ENCODE measurements around the gene WIPF3. TPM values are rescaled to one million over a fixed set of nuclear protein-coding genes. Genes with fewer than 3 reads are reported as not detected.

The WIPF3 gene
- total RNA-seq, 1 experiment from 2014 or later, result 11.6 TPM

DNA sequence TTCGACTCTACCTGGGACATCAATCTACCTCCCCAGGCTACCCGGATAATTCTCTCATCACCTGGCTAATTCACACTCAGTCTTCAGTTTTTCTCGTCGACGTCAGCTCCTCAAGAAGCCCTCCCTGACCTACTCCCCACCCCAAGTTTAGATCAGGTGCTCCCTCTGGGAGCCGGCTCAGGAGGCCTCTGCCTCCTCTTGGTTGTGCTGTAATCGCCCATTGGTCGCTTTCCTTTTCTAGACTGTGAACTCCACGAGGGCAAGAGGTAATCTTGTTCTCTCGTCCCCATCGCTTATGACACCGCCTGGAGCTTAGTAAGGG is 461 bp upstream of the WIPF3 start:
- no peak overlapping the region for H3K27ac ChIP-seq (ENCODE audit: insufficient read length, low read depth, low read length)
- Mint-ChIP-seq H3K27me3 (ENCODE audit: low read depth) (peaks cover 72% of the 10 kb centered on the region), H3K9me3 (no peaks in the 10 kb centered on the region), H3K4me3 (peak overlapping the region; percentile 58 to 78), H3K27ac (no peak overlapping the region), H3K36me3 (ENCODE audit: insufficient read depth in 1 of 3, low read depth in 3 of 3) (no peaks in the 10 kb centered on the region), H3K4me1 (peaks cover 10 to 23% of the 10 kb centered on the region in 2 experiments)
- DNase-seq, result no peak
- H2AFZ ChIP-seq (ENCODE audit: low read length), result no peak overlapping the region
- peaks cover 5% of the 10 kb centered on the region for H3K23me2 ChIP-seq (ENCODE audit: insufficient read length, low read depth, low read length, poor library complexity, severe bottlenecking)
- H3K18ac ChIP-seq (ENCODE audit: insufficient read length, low read depth, low read length), result no peak overlapping the region
- no peak overlapping the region for H3K4ac ChIP-seq (ENCODE audit: low read depth, low read length)
- no peak overlapping the region for H3K23ac ChIP-seq (ENCODE audit: insufficient read length, low read depth, low read length)
- no peak overlapping the region for H2BK15ac ChIP-seq (ENCODE audit: low read depth, low read length)
- WGBS (ENCODE audit: extremely low coverage, insufficient read length, low lambda C conversion rate), result no CpG with 5 or more reads among the region's 12 CpGs
- H3K4me1 ChIP-seq (ENCODE audit: insufficient read depth, low read length), result no peaks in the 10 kb centered on the region; the same call in 1 of the 2 replicates
- no peak overlapping the region for H4K91ac ChIP-seq (ENCODE audit: insufficient read length, low read depth, low read length)
- no peaks in the 10 kb centered on the region for H4K20me1 ChIP-seq (ENCODE audit: control insufficient read depth, insufficient read depth, insufficient read length)
- H2AK5ac ChIP-seq (ENCODE audit: insufficient read length, low read length), result no peak overlapping the region
- H3K9ac ChIP-seq (ENCODE audit: extremely low read depth, insufficient read length, low read length), result no peak overlapping the region
- no peaks in the 10 kb centered on the region for H3K79me1 ChIP-seq (ENCODE audit: insufficient read depth, low read depth, low read length, poor library complexity, severe bottlenecking)
- no peak overlapping the region for H2BK20ac ChIP-seq (ENCODE audit: low read depth, low read length, poor library complexity, severe bottlenecking)
- H4K5ac ChIP-seq (ENCODE audit: insufficient read length, low read depth, low read length), result no peak overlapping the region
- H3K4me2 ChIP-seq (ENCODE audit: insufficient read depth, insufficient read length, low read length), result peak overlapping the region; percentile 32
- no peak overlapping the region for H2BK120ac ChIP-seq (ENCODE audit: low read depth, low read length, poor library complexity, severe bottlenecking)
- H3K56ac ChIP-seq (ENCODE audit: insufficient read length, low read depth, low read length), result no peak overlapping the region
- H3K14ac ChIP-seq (ENCODE audit: insufficient read depth, low read length), result no peak overlapping the region
- no peak overlapping the region for H4K8ac ChIP-seq (replicated peaks; ENCODE audit: insufficient read length, low read depth, low read length)
- no peaks in the 10 kb centered on the region for H3K79me2 ChIP-seq (ENCODE audit: insufficient read depth, low read length)
- H3K9me3 ChIP-seq (ENCODE audit: control insufficient read depth, low read depth, low read length), result no peaks in the 10 kb centered on the region
- H2BK12ac ChIP-seq (ENCODE audit: insufficient read length, low read depth, low read length), result no peak overlapping the region
- no peak for TF ChIP-seq CTCF (conservative IDR thresholded peaks at IDR 0.05)
- no peak overlapping the region for H2BK5ac ChIP-seq (ENCODE audit: insufficient read length, low read length)
- no peak overlapping the region for H3T11ph ChIP-seq (ENCODE audit: low read length)
- peaks cover 4% of the 10 kb centered on the region; the same call in 1 of the 2 replicates for H3K27me3 ChIP-seq (ENCODE audit: insufficient read depth, low read length)

Measured in H9 (cell line).